Nephron progenitor cell (in vitro differentiated cells): Measurements from ENCODE around the gene ARMC9.

Experiments
- DNase-seq: peaks from one replicate; pipeline ENCODE4 v3.0.0; 2021
- H3K27ac Mint-ChIP-seq: 2 replicates; pipeline ENCODE4 v1.8.0; 2021; ENCODE audit warnings: mild to moderate bottlenecking, moderate library complexity, mixed read lengths
- H3K27me3 Mint-ChIP-seq: 2 replicates; pipeline ENCODE4 v1.8.0; 2021; ENCODE audit warnings: mild to moderate bottlenecking, low read depth, mixed read lengths; ENCODE audit not compliant: poor library complexity
- H3K36me3 Mint-ChIP-seq: 2 replicates; pipeline ENCODE4 v1.8.0; 2021; ENCODE audit warnings: low read depth, mixed read lengths
- H3K4me1 Mint-ChIP-seq: 2 replicates; pipeline ENCODE4 v1.8.0; 2021; ENCODE audit warnings: mixed read lengths
- H3K4me3 Mint-ChIP-seq: 2 replicates; pipeline ENCODE4 v1.8.0; 2021; ENCODE audit warnings: mild to moderate bottlenecking, moderate library complexity, mixed read lengths
- H3K9me3 Mint-ChIP-seq: 2 replicates; pipeline ENCODE4 v1.8.0; 2021; ENCODE audit warnings: mild to moderate bottlenecking, moderate library complexity, mixed read lengths
- TF ChIP-seq, protein P1 (sequence below): fragments of 200-600 bp; sonication (generic); IDR thresholded peaks from 2 replicates; pipeline ENCODE4 v1.5.0; 2021; ENCODE audit warnings: antibody characterized with exemption

Gene ARMC9

DNA sequence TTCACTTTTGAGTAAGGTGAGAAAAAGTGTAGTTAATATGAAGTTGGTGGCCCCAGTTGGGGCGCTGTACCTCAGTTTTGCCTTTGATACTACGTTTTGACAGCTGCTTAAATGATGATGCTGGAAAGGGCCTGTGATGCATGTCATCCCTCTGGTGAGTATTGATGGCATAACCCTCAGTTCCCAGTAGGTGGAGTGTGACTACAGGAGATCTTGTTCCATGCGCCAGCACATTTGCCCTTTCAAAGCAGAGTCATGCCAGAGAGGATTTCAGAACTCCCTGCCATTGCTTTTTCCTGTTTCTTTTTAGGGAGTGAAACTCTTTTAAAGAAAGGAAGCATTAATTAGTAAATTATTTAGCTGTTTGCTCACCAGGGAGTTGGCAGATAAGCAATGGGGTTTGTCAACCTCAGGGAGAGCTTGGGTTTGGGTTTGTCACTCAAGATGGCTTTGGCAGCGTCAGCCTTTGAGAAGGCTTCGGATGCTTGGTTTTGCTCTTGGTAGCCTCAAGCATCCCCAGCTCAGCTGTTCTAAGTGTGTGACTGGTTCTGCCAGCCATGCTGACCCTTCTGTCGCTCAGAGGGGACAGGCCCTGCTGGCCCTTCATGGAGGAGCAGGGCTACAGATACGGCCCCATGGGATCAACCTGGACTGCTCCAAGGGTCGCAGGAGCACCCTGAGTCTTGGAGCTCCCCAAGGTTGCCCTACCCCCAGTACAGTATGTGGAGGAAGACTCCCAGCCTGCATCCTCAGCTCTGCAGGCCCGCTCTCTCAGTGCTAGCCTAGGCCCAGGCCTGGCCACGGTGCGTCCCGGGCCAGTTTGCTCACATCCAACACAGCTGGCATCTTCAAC lies 29.1 kb downstream of the ARMC9 start:
- DNase-seq = peak; percentile 44
- Mint-ChIP-seq H3K27ac (peak overlapping the region; percentile 53), H3K36me3 (peaks cover 14% of the 10 kb centered on the region), H3K4me3 (no peak overlapping the region), H3K27me3 (no peaks in the 10 kb centered on the region), H3K9me3 (no peaks in the 10 kb centered on the region), H3K4me1 (peaks cover 15% of the 10 kb centered on the region)
- TF ChIP-seq, protein P1, sequence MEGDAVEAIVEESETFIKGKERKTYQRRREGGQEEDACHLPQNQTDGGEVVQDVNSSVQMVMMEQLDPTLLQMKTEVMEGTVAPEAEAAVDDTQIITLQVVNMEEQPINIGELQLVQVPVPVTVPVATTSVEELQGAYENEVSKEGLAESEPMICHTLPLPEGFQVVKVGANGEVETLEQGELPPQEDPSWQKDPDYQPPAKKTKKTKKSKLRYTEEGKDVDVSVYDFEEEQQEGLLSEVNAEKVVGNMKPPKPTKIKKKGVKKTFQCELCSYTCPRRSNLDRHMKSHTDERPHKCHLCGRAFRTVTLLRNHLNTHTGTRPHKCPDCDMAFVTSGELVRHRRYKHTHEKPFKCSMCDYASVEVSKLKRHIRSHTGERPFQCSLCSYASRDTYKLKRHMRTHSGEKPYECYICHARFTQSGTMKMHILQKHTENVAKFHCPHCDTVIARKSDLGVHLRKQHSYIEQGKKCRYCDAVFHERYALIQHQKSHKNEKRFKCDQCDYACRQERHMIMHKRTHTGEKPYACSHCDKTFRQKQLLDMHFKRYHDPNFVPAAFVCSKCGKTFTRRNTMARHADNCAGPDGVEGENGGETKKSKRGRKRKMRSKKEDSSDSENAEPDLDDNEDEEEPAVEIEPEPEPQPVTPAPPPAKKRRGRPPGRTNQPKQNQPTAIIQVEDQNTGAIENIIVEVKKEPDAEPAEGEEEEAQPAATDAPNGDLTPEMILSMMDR = peak; percentile 74

DNA sequence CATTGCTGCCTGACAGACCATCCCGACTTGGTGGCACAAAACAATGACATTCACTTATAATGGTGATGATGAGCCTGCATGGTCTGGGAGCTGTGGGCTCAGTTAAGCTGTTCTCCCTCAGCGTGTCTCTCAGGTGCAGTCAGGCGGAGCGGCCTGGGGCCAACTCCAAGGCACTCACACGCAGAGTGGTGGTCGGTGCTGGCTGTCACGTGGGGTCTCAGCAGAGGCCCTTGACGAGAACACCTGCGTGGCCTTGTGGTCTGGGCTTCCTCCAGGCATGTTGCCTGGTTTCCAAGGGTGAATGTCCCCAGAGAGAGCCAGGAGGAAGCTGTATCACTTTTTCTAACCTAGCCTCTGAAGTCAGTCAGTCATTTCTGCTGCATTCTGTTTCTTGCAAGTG lies 29.8 kb downstream of the ARMC9 start:
- Mint-ChIP-seq H3K27ac (peak overlapping the region; percentile 53), H3K36me3 (peaks cover 13% of the 10 kb centered on the region), H3K4me3 (no peak overlapping the region), H3K4me1 (peaks cover 15% of the 10 kb centered on the region), H3K27me3 (no peaks in the 10 kb centered on the region), H3K9me3 (no peaks in the 10 kb centered on the region)
- DNase-seq = peak; percentile 34
- TF ChIP-seq, protein P1 = no peak

DNA sequence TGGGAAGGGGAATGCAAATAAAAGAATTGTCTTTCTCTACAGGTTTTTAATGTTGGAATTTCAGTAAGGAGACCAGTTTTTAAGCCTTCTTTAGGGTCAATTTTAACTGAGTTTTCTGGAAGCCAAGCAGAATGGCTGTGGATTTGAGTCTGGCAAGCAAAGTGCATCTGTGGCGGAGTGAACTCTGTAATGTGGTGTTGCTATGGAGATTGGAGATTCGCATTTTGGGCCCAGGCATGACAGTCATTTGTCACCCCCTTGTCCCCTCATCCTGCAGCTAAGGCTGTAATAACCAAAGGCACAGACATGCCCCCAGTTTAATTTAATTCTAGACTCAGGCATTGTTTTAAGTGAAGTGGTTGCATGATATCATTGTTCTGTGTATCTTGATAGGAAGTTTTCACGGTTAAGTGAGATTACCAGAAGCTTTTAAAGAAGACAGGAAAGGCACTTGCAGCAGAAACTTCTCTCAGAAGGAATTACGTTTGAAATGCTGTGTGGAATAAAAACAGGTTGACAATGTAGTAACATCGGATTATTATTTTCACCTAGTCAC lies 30.6 kb downstream of the ARMC9 start:
- peak overlapping the region; percentile 29 for H3K27ac Mint-ChIP-seq
- H3K4me1 Mint-ChIP-seq = peaks cover 15% of the 10 kb centered on the region
- TF ChIP-seq, protein P1 = no peak
- no peaks in the 10 kb centered on the region for H3K9me3 Mint-ChIP-seq
- no peak for DNase-seq
- no peaks in the 10 kb centered on the region for H3K27me3 Mint-ChIP-seq
- peaks cover 9% of the 10 kb centered on the region for H3K36me3 Mint-ChIP-seq
- no peak overlapping the region for H3K4me3 Mint-ChIP-seq

DNA sequence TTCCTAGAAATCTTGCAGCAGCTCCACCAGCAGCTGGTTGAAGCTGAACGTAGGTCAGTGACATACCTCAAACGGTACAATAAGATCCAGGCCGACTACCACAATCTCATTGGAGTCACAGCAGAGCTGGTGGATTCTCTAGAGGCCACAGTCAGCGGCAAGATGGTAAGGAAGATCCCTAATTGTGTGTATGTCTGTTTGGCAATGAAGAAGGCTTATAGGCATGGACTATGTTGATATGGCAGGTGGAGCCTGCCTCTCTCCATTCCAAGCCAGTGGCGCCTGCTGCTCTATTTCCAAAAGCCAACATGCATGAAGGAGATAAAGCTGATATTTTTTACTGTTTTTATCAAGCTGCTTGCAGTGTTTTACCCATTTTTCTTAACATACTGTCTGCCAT lies 36.8 kb downstream of the ARMC9 start:
- Mint-ChIP-seq H3K4me1 (no peaks in the 10 kb centered on the region), H3K27me3 (no peaks in the 10 kb centered on the region), H3K27ac (no peak overlapping the region), H3K36me3 (peaks cover 20% of the 10 kb centered on the region), H3K9me3 (no peaks in the 10 kb centered on the region), H3K4me3 (no peak overlapping the region)
- TF ChIP-seq, protein P1 = no peak
- DNase-seq = no peak

DNA sequence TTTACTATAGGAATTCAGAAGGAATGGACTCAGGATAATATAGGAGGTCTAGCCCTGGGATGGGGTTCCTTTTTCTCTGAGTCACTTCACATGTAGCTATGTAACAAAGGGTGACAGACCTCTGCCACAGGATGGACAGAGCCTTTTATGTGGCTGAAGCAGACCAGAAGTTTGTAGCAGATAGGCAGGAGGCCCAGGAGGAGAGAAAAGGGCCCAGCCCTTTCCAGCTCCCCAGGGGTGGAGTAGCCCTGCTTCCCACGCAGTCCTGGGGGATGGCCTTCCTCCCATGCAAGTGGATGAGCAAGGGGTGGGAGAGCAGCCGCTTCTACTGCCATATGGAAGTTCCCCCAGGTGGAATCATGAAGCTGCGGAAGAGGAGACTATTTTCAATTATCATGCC lies 40.3 kb downstream of the ARMC9 start:
- Mint-ChIP-seq H3K9me3 (no peaks in the 10 kb centered on the region), H3K4me1 (peaks cover 6% of the 10 kb centered on the region), H3K27me3 (peaks cover 4% of the 10 kb centered on the region), H3K27ac (no peak overlapping the region), H3K36me3 (peaks cover 48% of the 10 kb centered on the region), H3K4me3 (no peak overlapping the region)
- TF ChIP-seq, protein P1 = no peak
- no peak for DNase-seq
